ENCODE data around the gene PRCC.

GRCh38 chr1:156794506-156795373 is 27.4 kb downstream of the PRCC start:
- TF ChIP-seq CTCF (IDR thresholded peaks at IDR 0.05; ENCODE audit: low read length) (no peak), EZH2 (IDR thresholded peaks at IDR 0.05; ENCODE audit: borderline replicate concordance, low read length) (no peak)
